Gastroesophageal sphincter (tissue), 4 donors: Measurements from ENCODE around the gene MXD3. TPM values are rescaled to one million over a fixed set of nuclear protein-coding genes. Genes with fewer than 3 reads are reported as not detected.

Source experiments
- ATAC-seq: fragments of 150-250 bp; one replicate; pipeline ENCODE4 v1.9.1; 2016; ENCODE audit warnings: mild to moderate bottlenecking, moderate library complexity
- H3K27ac ChIP-seq, 4 donors: fragments of 200-600 bp; sonication (generic) in 3 of 4; 1 replicate in 3 of 4; 2 replicates in 1 of 4; pipeline ENCODE4 v1.5.1; 2016 to 2019
- H3K27me3 ChIP-seq: fragments of 200-600 bp; sonication (generic); one replicate; pipeline ENCODE4 v1.5.1; 2019
- H3K36me3 ChIP-seq, 2 donors: fragments of 200-600 bp; sonication (generic); one replicate each; pipeline ENCODE4 v1.5.1; 2019; ENCODE audit warnings: control low read depth in 1 of 2
- H3K4me1 ChIP-seq, 3 donors: fragments of 200-600 bp; sonication (generic); 1 replicate in 2 of 3; 2 replicates in 1 of 3; pipeline ENCODE4 v1.5.1; 2016 to 2019; ENCODE audit warnings: control low read depth in 2 of 3
- H3K4me3 ChIP-seq, 2 donors: fragments of 200-600 bp; sonication (generic); one replicate each; pipeline ENCODE4 v1.5.1; 2019; ENCODE audit warnings: mild to moderate bottlenecking in 1 of 2, moderate library complexity in 1 of 2
- H3K9me3 ChIP-seq, 3 donors: fragments of 200-600 bp; sonication (generic); one replicate each; pipeline ENCODE4 v1.5.1; 2017 to 2019; ENCODE audit warnings: control low read depth in 2 of 3
- EP300 ChIP-seq: sonication (generic); formaldehyde crosslinking; IDR thresholded peaks from one replicate; pipeline ENCODE4 v1.6.1; 2017; ENCODE audit warnings: antibody characterized with exemption, mild to moderate bottlenecking
- POLR2A ChIP-seq, 2 donors: fragments of 450-650 bp; IDR thresholded peaks; one replicate each; pipeline ENCODE4 v1.6.1; 2017; ENCODE audit warnings: antibody characterized with exemption in 2 of 2, mild to moderate bottlenecking in 2 of 2, moderate library complexity in 1 of 2
- POLR2AphosphoS5 ChIP-seq: sonication (generic); formaldehyde crosslinking; IDR thresholded peaks from one replicate; pipeline ENCODE4 v1.6.1; 2017; ENCODE audit warnings: antibody characterized with exemption
- WGBS, 2 donors: methylation state at CpG; one replicate each; pipeline ENCODE4 v1.1.5; 2018; ENCODE audit warnings: low coverage in 1 of 2; 5-methylcytosine and 5-hydroxymethylcytosine counted together
- total RNA-seq, 4 donors: library from RNA; depleted of rRNA; stranded (reverse); fragments of >200 nt; gene quantifications; one replicate each; pipeline ENCODE4 v1.1.0, GENCODE V29; 2016
- TF ChIP-seq, protein P1 (sequence below), 4 experiments: fragments of 200-600 bp in 2 of 4; fragments of 450-650 bp in 2 of 4; sonication (generic) in 1 of 4; IDR thresholded peaks; one replicate each; pipeline ENCODE4 v1.5.1; 2017 to 2019; ENCODE audit warnings: antibody characterized with exemption in 4 of 4, mild to moderate bottlenecking in 2 of 4, moderate library complexity in 2 of 4

Gene MXD3
- total RNA-seq, 4 donors from 2014 or later, result 1.7 to 10.9 (median 6.3) TPM

- H3K4me3 ChIP-seq, result no peak overlapping the region
- H3K4me1 ChIP-seq, result no peaks in the 10 kb centered on the region
- peaks cover 3 to 96% of the 10 kb centered on the region in 2 donors for H3K36me3 ChIP-seq
- TF ChIP-seq POLR2A (IDR thresholded peaks at IDR 0.05) (no peak), EP300 (no peak), POLR2AphosphoS5 (no peak)
- TF ChIP-seq, protein P1, sequence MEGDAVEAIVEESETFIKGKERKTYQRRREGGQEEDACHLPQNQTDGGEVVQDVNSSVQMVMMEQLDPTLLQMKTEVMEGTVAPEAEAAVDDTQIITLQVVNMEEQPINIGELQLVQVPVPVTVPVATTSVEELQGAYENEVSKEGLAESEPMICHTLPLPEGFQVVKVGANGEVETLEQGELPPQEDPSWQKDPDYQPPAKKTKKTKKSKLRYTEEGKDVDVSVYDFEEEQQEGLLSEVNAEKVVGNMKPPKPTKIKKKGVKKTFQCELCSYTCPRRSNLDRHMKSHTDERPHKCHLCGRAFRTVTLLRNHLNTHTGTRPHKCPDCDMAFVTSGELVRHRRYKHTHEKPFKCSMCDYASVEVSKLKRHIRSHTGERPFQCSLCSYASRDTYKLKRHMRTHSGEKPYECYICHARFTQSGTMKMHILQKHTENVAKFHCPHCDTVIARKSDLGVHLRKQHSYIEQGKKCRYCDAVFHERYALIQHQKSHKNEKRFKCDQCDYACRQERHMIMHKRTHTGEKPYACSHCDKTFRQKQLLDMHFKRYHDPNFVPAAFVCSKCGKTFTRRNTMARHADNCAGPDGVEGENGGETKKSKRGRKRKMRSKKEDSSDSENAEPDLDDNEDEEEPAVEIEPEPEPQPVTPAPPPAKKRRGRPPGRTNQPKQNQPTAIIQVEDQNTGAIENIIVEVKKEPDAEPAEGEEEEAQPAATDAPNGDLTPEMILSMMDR (IDR thresholded peaks at IDR 0.05), result no peak
- no peaks in the 10 kb centered on the region for H3K9me3 ChIP-seq
- no peaks in the 10 kb centered on the region for H3K27me3 ChIP-seq
- WGBS, 2 donors, result 88 to 89% methylated on average over 2 to 3 of the region's 3 CpGs
- H3K27ac ChIP-seq, result no peak overlapping the region
- ATAC-seq, result no peak
Observed at GRCh38 chr5:177270653-177271052, 41.0 kb downstream of the MXD3 start.

GRCh38 chr5:177269976-177270375, 41.7 kb downstream of the MXD3 start:
- TF ChIP-seq EP300, result no peak
- TF ChIP-seq POLR2AphosphoS5, result no peak
- no peak for TF ChIP-seq POLR2A (IDR thresholded peaks at IDR 0.05)
- TF ChIP-seq, protein P1 (IDR thresholded peaks at IDR 0.05), result no peak
- WGBS, 2 donors, result 89 to 93% methylated on average over 1 to 3 of the region's 3 CpGs
- no peak overlapping the region for H3K27ac ChIP-seq
- no peak for ATAC-seq
- no peaks in the 10 kb centered on the region for H3K4me1 ChIP-seq
- no peak overlapping the region for H3K4me3 ChIP-seq
- no peaks in the 10 kb centered on the region for H3K27me3 ChIP-seq
- peaks cover 3 to 94% of the 10 kb centered on the region in 2 donors for H3K36me3 ChIP-seq
- H3K9me3 ChIP-seq, result no peaks in the 10 kb centered on the region

- WGBS, 2 donors, result 87 to 93% methylated on average over 6 to 7 of the region's 7 CpGs
- no peak overlapping the region for H3K4me3 ChIP-seq
- no peak for ATAC-seq
Observed at GRCh38 chr5:177269232-177269895, 42.3 kb downstream of the MXD3 start.

DNA sequence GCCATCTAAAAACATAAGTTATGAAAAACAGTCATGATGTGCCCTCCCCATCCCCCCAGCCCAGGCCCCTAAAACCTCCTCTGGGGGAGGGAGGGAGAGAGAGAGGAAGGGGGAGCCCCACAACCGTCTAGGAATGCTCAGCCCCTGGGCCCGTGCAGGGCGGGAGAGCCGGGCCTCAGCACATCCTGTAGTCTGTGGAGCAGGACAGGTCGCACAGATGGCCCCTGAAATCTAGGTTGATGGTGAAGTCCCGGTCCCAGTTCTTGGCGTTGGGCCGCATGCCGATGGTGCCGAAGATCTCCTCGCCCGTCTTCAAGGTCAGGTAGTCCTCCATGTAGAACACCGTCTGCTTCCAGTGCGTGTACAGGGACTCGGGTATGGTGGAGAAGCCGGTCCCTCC, 46.3 kb downstream of the MXD3 start:
- Histone ChIP-seq H3K27ac (no peak overlapping the region), H3K27me3 (no peaks in the 10 kb centered on the region), H3K9me3 (no peaks in the 10 kb centered on the region), H3K4me1 (no peaks in the 10 kb centered on the region), H3K4me3 (no peak overlapping the region), H3K36me3 (peaks cover 0 to 83% of the 10 kb centered on the region in 2 donors)
- WGBS, 2 donors, result 17 to 97% methylated on average over 1 to 7 of the region's 16 CpGs
- no peak for ATAC-seq
- TF ChIP-seq, protein P1 (IDR thresholded peaks at IDR 0.05), result no peak
- no peak for TF ChIP-seq POLR2AphosphoS5
- TF ChIP-seq EP300, result no peak
- no peak for TF ChIP-seq POLR2A (IDR thresholded peaks at IDR 0.05)

More at GRCh38 chr5:177269232-177269895, 42.3 kb downstream of the MXD3 start:
- H3K27me3 ChIP-seq, result no peaks in the 10 kb centered on the region
- TF ChIP-seq POLR2AphosphoS5, result no peak
- TF ChIP-seq, protein P1 (IDR thresholded peaks at IDR 0.05), result no peak
- TF ChIP-seq EP300, result no peak
- no peak for TF ChIP-seq POLR2A (IDR thresholded peaks at IDR 0.05)
- no peak overlapping the region for H3K27ac ChIP-seq
- no peaks in the 10 kb centered on the region for H3K9me3 ChIP-seq
- H3K36me3 ChIP-seq, result peaks cover 3 to 88% of the 10 kb centered on the region in 2 donors
- H3K4me1 ChIP-seq, result no peaks in the 10 kb centered on the region

GRCh38 chr5:177264178-177264577, 47.5 kb downstream of the MXD3 start:
- WGBS, 2 donors, result 63 to 100% methylated on average over 1 of the region's 1 CpG
- Histone ChIP-seq H3K9me3 (no peaks in the 10 kb centered on the region), H3K4me1 (no peaks in the 10 kb centered on the region), H3K4me3 (no peak overlapping the region), H3K27me3 (no peaks in the 10 kb centered on the region), H3K27ac (no peak overlapping the region), H3K36me3 (peaks cover 0 to 83% of the 10 kb centered on the region in 2 donors)
- TF ChIP-seq POLR2A (IDR thresholded peaks at IDR 0.05) (no peak), EP300 (no peak), POLR2AphosphoS5 (no peak)
- TF ChIP-seq, protein P1 (IDR thresholded peaks at IDR 0.05), result no peak
- ATAC-seq, result no peak
